A549 (cell line): ENCODE results near the gene DENND5A. TPM values are rescaled to one million over a fixed set of nuclear protein-coding genes. Genes with fewer than 3 reads are reported as not detected.
"Not testable (repeated sequence)": the region's sequence is repeated elsewhere in the genome, so short reads cannot be mapped to it uniquely, and the experiment has no call there.

Experiments
- ATAC-seq, 2 experiments: fragments of 200-7000 bp in 1 of 2; fragments of >200 bp in 1 of 2; cut with Nextera tagmentation in 1 of 2; cut with Tn5 transposase in 1 of 2; 3 replicates each; pipeline versions ENCODE4 v1.8.0 to v1.9.1; 2018 to 2020; ENCODE audit warnings: mild to moderate bottlenecking in 1 of 2, moderate library complexity in 1 of 2
- CTCF ChIA-PET: fragments of 300-600 bp; sonication (Branson Sonifier 250); formaldehyde crosslinking; extraction: SDS; loops from one replicate; lab custom pipeline; 2021; ENCODE audit warnings: antibody characterized with exemption, inconsistent platforms; lab: Yijun Ruan, JAX
- POLR2A ChIA-PET: fragments of 350-600 bp; formaldehyde crosslinking; extraction: SDS; loops from one replicate; lab custom pipeline; 2021; ENCODE audit warnings: antibody characterized with exemption, inconsistent platforms; lab: Yijun Ruan, JAX
- DNase-seq, 2 experiments: peaks; one replicate each; pipeline versions ENCODE4 v3.0.0 to v3.0.0-alpha.2; 2011 to 2016; ENCODE audit warnings: low read depth in 1 of 2, low spot score in 1 of 2
- FAIRE-seq: peaks from 2 replicates; lab custom pipeline; 2011; peaks lifted over from hg19 to GRCh38; lab: Jason Lieb, UNC
- H3K27ac ChIP-seq, 2 experiments: fragments of >200 bp; sonication (Bioruptor Twin); formaldehyde crosslinking; 3 replicates each; pipeline ENCODE4 v1.5.1; 2016 to 2017
- H3K4me1 ChIP-seq: fragments of >200 bp; sonication (Bioruptor Twin); formaldehyde crosslinking; 3 replicates; pipeline ENCODE4 v1.6.1; 2016
- H3K4me2 ChIP-seq: fragments of >200 bp; sonication (Bioruptor Twin); formaldehyde crosslinking; 3 replicates; pipeline ENCODE4 v1.6.1; 2016
- H3K4me3 ChIP-seq: fragments of >200 bp; sonication (Bioruptor Twin); formaldehyde crosslinking; 3 replicates; pipeline ENCODE4 v1.5.1; 2016
- H3K9me3 ChIP-seq: fragments of >200 bp; sonication (Bioruptor Twin); formaldehyde crosslinking; 3 replicates; pipeline ENCODE4 v1.6.1; 2016
- CTCF ChIP-seq: fragments of >200 bp; sonication (Bioruptor Twin); formaldehyde crosslinking; IDR thresholded peaks from 3 replicates; pipeline ENCODE4 v1.5.1; 2016
- HOXA7 ChIP-seq: fragments of 250-450 bp; sonication (Bioruptor Pico); IDR thresholded peaks from 2 replicates; pipeline ENCODE4 v1.5.0; 2020; ENCODE audit warnings: mild to moderate bottlenecking, moderate library complexity
- KDM1A ChIP-seq: fragments of 200-600 bp; sonication (generic); IDR thresholded peaks from 2 replicates; pipeline ENCODE4 v1.6.1; 2016; ENCODE audit warnings: low read depth, mild to moderate bottlenecking
- MAFK ChIP-seq: fragments of 450-650 bp; IDR thresholded peaks from 2 replicates; pipeline ENCODE4 v1.6.1; 2014; ENCODE audit not compliant: partially characterized antibody
- NFE2L2 ChIP-seq: fragments of 150-350 bp; conservative IDR thresholded peaks from 2 replicates; pipeline ENCODE4 v1.6.1; 2014; ENCODE audit warnings: low read length
- POLR2AphosphoS2 ChIP-seq: conservative IDR thresholded peaks from 2 replicates; pipeline ENCODE4 v1.6.1; 2012; ENCODE audit warnings: low read length, improper control_type of control experiment, inconsistent platforms
- RAD21 ChIP-seq, 2 experiments: fragments of >200 bp in 1 of 2; sonication (Bioruptor Twin) in 1 of 2; formaldehyde crosslinking in 1 of 2; IDR thresholded peaks in 1 of 2; conservative IDR thresholded peaks in 1 of 2; 2 replicates in 1 of 2; 3 replicates in 1 of 2; pipeline ENCODE4 v1.6.1; 2012 to 2018; ENCODE audit warnings: inconsistent platforms in 1 of 2
- REST ChIP-seq: fragments of 200-600 bp; sonication (generic); IDR thresholded peaks from 2 replicates; pipeline ENCODE4 v1.6.1; 2016; ENCODE audit warnings: antibody characterized with exemption, mild to moderate bottlenecking, moderate library complexity
- TFCP2L1 ChIP-seq: fragments of 250-450 bp; sonication (Bioruptor Pico); IDR thresholded peaks from 2 replicates; pipeline ENCODE4 v1.5.0; 2021; ENCODE audit warnings: mild to moderate bottlenecking
- WGBS: methylation state at CpG from one replicate; pipeline ENCODE4 v1.1.6; 2017; ENCODE audit errors: missing lambda C conversion rate; 5-methylcytosine and 5-hydroxymethylcytosine counted together
- polyA plus RNA-seq, 4 experiments: library from polyadenylated mRNA; depleted of rRNA in 3 of 4; stranded (reverse); fragments of >200 nt; fragmentation: RNase III in 1 of 4; extraction: RNeasy Plus Mini Kit Qiagen cat#74134 plus additional on column Dnase treatment in 1 of 4; gene quantifications; 2 replicates in 3 of 4; 3 replicates in 1 of 4; pipeline ENCODE4 v1.2.3, GENCODE V29; 2011 to 2017

The DENND5A gene
- polyA plus RNA-seq, 2 of the 4 experiments (the other 2 are of a cell fraction), result 36.6 to 88.7 TPM

GRCh38 chr11:9264316-9265210, 587 bp downstream of the DENND5A start (continued):
- TF ChIP-seq REST (no peak), POLR2AphosphoS2 (no peak), RAD21 (conservative IDR thresholded peaks at IDR 0.05 in 1 of 2, IDR thresholded peaks at IDR 0.05 in 1 of 2) (no peak)

GRCh38 chr11:9263840-9264315, 1.3 kb downstream of the DENND5A start:
- ATAC-seq, result peak in 1 of 2 experiments; percentile 12; a peak in 3 of 6 replicates
- CTCF ChIA-PET, result interaction anchor here (0.9 to 1.8 kb wide), 4 partner anchors 10 to 243 kb away, joined by 3 to 5 read pairs (median 4); no protein-coding TSS in a partner anchor

GRCh38 chr11:9260838-9261146, 4.4 kb downstream of the DENND5A start:
- DNase-seq, POLR2A ChIA-PET, ATAC-seq, H3K27ac ChIP-seq, H3K9me3 ChIP-seq, FAIRE-seq, H3K4me3 ChIP-seq: not testable (repeated sequence)
- WGBS, result 64% methylated on average over 2 of the region's 2 CpGs
- H3K4me2 ChIP-seq, result 0 out of 3 replicates have a peak overlapping the region, but pooled peaks have one; percentile 2
- CTCF ChIA-PET, result interaction anchor here (1.0 to 2.9 kb wide), 10 partner anchors 9 to 192 kb away, joined by 3 to 16 read pairs (median 3); partner anchors contain the start of gene IPO7
- H3K4me1 ChIP-seq, result peaks cover 30% of the 10 kb centered on the region

More at GRCh38 chr11:9263840-9264315, 1.3 kb downstream of the DENND5A start:
- no peak for FAIRE-seq
- H3K27ac ChIP-seq, result peak overlapping the region; percentile 91 to 96
- POLR2A ChIA-PET, result interaction anchor here (1.5 kb wide), 1 partner anchor 121 kb away, joined by 10 read pairs; the partner anchor contains the start of gene IPO7
- DNase-seq, result peak; percentile 22 to 39
- WGBS, result 16% methylated on average over 9 of the region's 9 CpGs
- peak overlapping the region; percentile 76 for H3K4me3 ChIP-seq
- peaks cover 32% of the 10 kb centered on the region for H3K4me1 ChIP-seq
- peak; percentile 50 for TF ChIP-seq MAFK
- 0 out of 2 replicates have a peak, but pooled peaks have one; percentile 37 for TF ChIP-seq KDM1A
- no peak for TF ChIP-seq HOXA7 (CRISPR knock-in tag)
- peak; percentile 44; the same call in 1 of the 2 replicates for TF ChIP-seq NFE2L2
- peak overlapping the region; percentile 73 for H3K4me2 ChIP-seq
- H3K9me3 ChIP-seq, result no peaks in the 10 kb centered on the region

GRCh38 chr11:9259981-9260837, 4.9 kb downstream of the DENND5A start:
- Histone ChIP-seq H3K4me1 (peaks cover 27% of the 10 kb centered on the region), H3K4me3 (no peak overlapping the region), H3K9me3 (no peaks in the 10 kb centered on the region), H3K27ac (no peak overlapping the region), H3K4me2 (0 out of 3 replicates have a peak overlapping the region, but pooled peaks have one; percentile 2)
- 75% methylated on average over 4 of the region's 4 CpGs for WGBS
- DNase-seq (no peak), FAIRE-seq (no peak), ATAC-seq (peak; percentile 25 to 26; a peak in 2 of 6 replicates)
- ChIA-PET POLR2A (no interaction called here), CTCF (interaction anchor here (0.7 to 2.9 kb wide), 11 partner anchors 9 to 191 kb away, joined by 3 to 16 read pairs (median 3); partner anchors contain the start of gene IPO7)
- TF ChIP-seq TFCP2L1 (CRISPR knock-in tag) (no peak), NFE2L2 (no peak), MAFK (peak; percentile 95), RAD21 (conservative IDR thresholded peaks at IDR 0.05 in 1 of 2, IDR thresholded peaks at IDR 0.05 in 1 of 2) (peak in 1 of 2 experiments; percentile 38; a peak in 2 of 5 replicates), CTCF (peak; percentile 45)
